H9 (cell line): ENCODE results near the gene RMDN2. TPM values are rescaled to one million over a fixed set of nuclear protein-coding genes. Genes with fewer than 3 reads are reported as not detected.

Experiments
- DNase-seq: peaks from one replicate; pipeline ENCODE4 v3.0.0-alpha.2; 2017
- H2AFZ ChIP-seq: one replicate; pipeline ENCODE4 v1.6.1; 2013; ENCODE audit warnings: mild to moderate bottlenecking, low read length, control low read depth, moderate library complexity
- H2AK5ac ChIP-seq: 2 replicates; pipeline ENCODE4 v1.6.1; 2013; ENCODE audit warnings: low read length, control low read depth, mixed read lengths; ENCODE audit not compliant: insufficient read length
- H2BK120ac ChIP-seq: one replicate; pipeline ENCODE4 v1.6.1; 2013; ENCODE audit warnings: low read depth, mild to moderate bottlenecking, low read length, control low read depth, inconsistent platforms; ENCODE audit not compliant: poor library complexity, severe bottlenecking
- H2BK12ac ChIP-seq: 2 replicates; pipeline ENCODE4 v1.6.1; 2013; ENCODE audit warnings: low read length, control low read depth, mixed read lengths, low read depth; ENCODE audit not compliant: insufficient read length
- H2BK15ac ChIP-seq: 2 replicates; pipeline ENCODE4 v1.6.1; 2013; ENCODE audit warnings: low read depth, low read length, control low read depth
- H2BK20ac ChIP-seq: one replicate; pipeline ENCODE4 v1.6.1; 2013; ENCODE audit warnings: low read depth, mild to moderate bottlenecking, low read length, control low read depth, inconsistent platforms; ENCODE audit not compliant: poor library complexity, severe bottlenecking
- H2BK5ac ChIP-seq: 2 replicates; pipeline ENCODE4 v1.6.1; 2013; ENCODE audit warnings: low read length, control low read depth, mixed read lengths; ENCODE audit not compliant: insufficient read length
- H3K14ac ChIP-seq: 2 replicates; pipeline ENCODE4 v1.6.1; 2013; ENCODE audit warnings: low read length, control low read depth; ENCODE audit not compliant: insufficient read depth
- H3K18ac ChIP-seq: 2 replicates; pipeline ENCODE4 v1.6.1; 2013; ENCODE audit warnings: low read depth, mild to moderate bottlenecking, mixed read lengths, low read length, control low read depth; ENCODE audit not compliant: insufficient read length
- H3K23ac ChIP-seq: 2 replicates; pipeline ENCODE4 v1.6.1; 2013; ENCODE audit warnings: low read length, control low read depth, mixed read lengths, low read depth; ENCODE audit not compliant: insufficient read length
- H3K23me2 ChIP-seq: 2 replicates; pipeline ENCODE4 v1.6.1; 2013; ENCODE audit warnings: low read depth, mild to moderate bottlenecking, mixed read lengths, low read length, control low read depth; ENCODE audit not compliant: insufficient read length, poor library complexity, severe bottlenecking
- H3K27ac ChIP-seq: 2 replicates; pipeline ENCODE4 v1.5.1; 2013; ENCODE audit warnings: low read length, control low read depth, mixed read lengths, low read depth; ENCODE audit not compliant: insufficient read length
- H3K27me3 ChIP-seq: 2 replicates; pipeline ENCODE4 v1.6.1; 2013; ENCODE audit warnings: low read length, control low read depth, inconsistent platforms; ENCODE audit not compliant: insufficient read depth
- H3K4ac ChIP-seq: 2 replicates; pipeline ENCODE4 v1.6.1; 2013; ENCODE audit warnings: low read depth, mild to moderate bottlenecking, control low read depth, inconsistent platforms, low read length, moderate library complexity
- H3K4me1 ChIP-seq: 2 replicates; pipeline ENCODE4 v1.6.1; 2013; ENCODE audit warnings: low read length, control low read depth, inconsistent platforms; ENCODE audit not compliant: insufficient read depth
- H3K4me2 ChIP-seq: 2 replicates; pipeline ENCODE4 v1.6.1; 2013; ENCODE audit warnings: low read length, control low read depth, mixed read lengths; ENCODE audit not compliant: insufficient read length, insufficient read depth
- H3K56ac ChIP-seq: 2 replicates; pipeline ENCODE4 v1.6.1; 2013; ENCODE audit warnings: low read depth, mild to moderate bottlenecking, mixed read lengths, low read length, control low read depth; ENCODE audit not compliant: insufficient read length
- H3K79me1 ChIP-seq: 2 replicates; pipeline ENCODE4 v1.6.1; 2013; ENCODE audit warnings: low read depth, mild to moderate bottlenecking, moderate library complexity, low read length, control low read depth, inconsistent platforms; ENCODE audit not compliant: insufficient read depth, poor library complexity, severe bottlenecking
- H3K79me2 ChIP-seq: 2 replicates; pipeline ENCODE4 v1.6.1; 2013; ENCODE audit warnings: low read length, control low read depth, inconsistent platforms; ENCODE audit not compliant: insufficient read depth
- H3K9ac ChIP-seq: 2 replicates; pipeline ENCODE4 v1.6.1; 2013; ENCODE audit warnings: low read length, control low read depth, mixed read lengths; ENCODE audit not compliant: insufficient read length; ENCODE audit errors: extremely low read depth
- H3K9me3 ChIP-seq: one replicate; pipeline ENCODE4 v1.6.1; 2013; ENCODE audit warnings: low read depth, low read length, inconsistent platforms; ENCODE audit not compliant: control insufficient read depth
- H3T11ph ChIP-seq: one replicate; pipeline ENCODE4 v1.6.1; 2013; ENCODE audit warnings: mild to moderate bottlenecking, low read length, control low read depth, inconsistent platforms
- H4K20me1 ChIP-seq: one replicate; pipeline ENCODE4 v1.6.1; 2013; ENCODE audit not compliant: control insufficient read depth, insufficient read length, insufficient read depth
- H4K5ac ChIP-seq: 2 replicates; pipeline ENCODE4 v1.6.1; 2013; ENCODE audit warnings: low read depth, mild to moderate bottlenecking, mixed read lengths, low read length, control low read depth; ENCODE audit not compliant: insufficient read length
- H4K8ac ChIP-seq: replicated peaks from 2 replicates; pipeline ENCODE4 v1.6.1; 2013; ENCODE audit warnings: low read length, control low read depth, mixed read lengths, low read depth; ENCODE audit not compliant: insufficient read length
- H4K91ac ChIP-seq: 2 replicates; pipeline ENCODE4 v1.6.1; 2013; ENCODE audit warnings: low read depth, mild to moderate bottlenecking, moderate library complexity, mixed read lengths, low read length, control low read depth; ENCODE audit not compliant: insufficient read length
- H3K27ac Mint-ChIP-seq, 3 experiments: 2 replicates in 2 of 3; 3 replicates in 1 of 3; pipeline ENCODE4 v1.8.0; 2020 to 2021; ENCODE audit warnings: mixed read lengths in 3 of 3, mild to moderate bottlenecking in 1 of 3, moderate library complexity in 1 of 3
- H3K27me3 Mint-ChIP-seq: 2 replicates; pipeline ENCODE4 v1.8.0; 2021; ENCODE audit warnings: low read depth, mild to moderate bottlenecking, moderate library complexity, mixed read lengths
- H3K36me3 Mint-ChIP-seq, 3 experiments: 2 replicates in 2 of 3; 3 replicates in 1 of 3; pipeline ENCODE4 v1.8.0; 2020 to 2021; ENCODE audit warnings: low read depth in 3 of 3, mixed read lengths in 3 of 3; ENCODE audit not compliant: insufficient read depth in 1 of 3
- H3K4me1 Mint-ChIP-seq, 2 experiments: 2 replicates each; pipeline ENCODE4 v1.8.0; 2020; ENCODE audit warnings: mixed read lengths in 2 of 2
- H3K4me3 Mint-ChIP-seq, 2 experiments: 2 replicates in 1 of 2; 3 replicates in 1 of 2; pipeline ENCODE4 v1.8.0; 2020 to 2021; ENCODE audit warnings: mild to moderate bottlenecking in 2 of 2, mixed read lengths in 2 of 2, moderate library complexity in 1 of 2
- H3K9me3 Mint-ChIP-seq, 2 experiments: 2 replicates in 1 of 2; 3 replicates in 1 of 2; pipeline ENCODE4 v1.8.0; 2020; ENCODE audit warnings: mild to moderate bottlenecking in 2 of 2, mixed read lengths in 2 of 2, moderate library complexity in 1 of 2
- WGBS: extraction: QIAGEN DNeasy Blood & Tissue Kit; methylation state at CpG from one replicate; pipeline ENCODE4 v1.1.7; 2013; ENCODE audit warnings: missing lambda C conversion rate, low lambda C conversion rate, mixed read lengths; ENCODE audit not compliant: insufficient read length; ENCODE audit errors: extremely low coverage; 5-methylcytosine and 5-hydroxymethylcytosine counted together
- total RNA-seq: library from RNA; stranded (reverse); gene quantifications from 2 replicates; pipeline ENCODE4 v1.2.1, GENCODE V29; 2021
- TF ChIP-seq, protein P1 (sequence below): fragments of 200-600 bp; sonication (generic); conservative IDR thresholded peaks from 3 replicates; pipeline ENCODE4 v1.8.0; 2021; ENCODE audit warnings: antibody characterized with exemption, mild to moderate bottlenecking

RMDN2 gene
- total RNA-seq, 1 experiment from 2014 or later: 2.8 TPM

DNA sequence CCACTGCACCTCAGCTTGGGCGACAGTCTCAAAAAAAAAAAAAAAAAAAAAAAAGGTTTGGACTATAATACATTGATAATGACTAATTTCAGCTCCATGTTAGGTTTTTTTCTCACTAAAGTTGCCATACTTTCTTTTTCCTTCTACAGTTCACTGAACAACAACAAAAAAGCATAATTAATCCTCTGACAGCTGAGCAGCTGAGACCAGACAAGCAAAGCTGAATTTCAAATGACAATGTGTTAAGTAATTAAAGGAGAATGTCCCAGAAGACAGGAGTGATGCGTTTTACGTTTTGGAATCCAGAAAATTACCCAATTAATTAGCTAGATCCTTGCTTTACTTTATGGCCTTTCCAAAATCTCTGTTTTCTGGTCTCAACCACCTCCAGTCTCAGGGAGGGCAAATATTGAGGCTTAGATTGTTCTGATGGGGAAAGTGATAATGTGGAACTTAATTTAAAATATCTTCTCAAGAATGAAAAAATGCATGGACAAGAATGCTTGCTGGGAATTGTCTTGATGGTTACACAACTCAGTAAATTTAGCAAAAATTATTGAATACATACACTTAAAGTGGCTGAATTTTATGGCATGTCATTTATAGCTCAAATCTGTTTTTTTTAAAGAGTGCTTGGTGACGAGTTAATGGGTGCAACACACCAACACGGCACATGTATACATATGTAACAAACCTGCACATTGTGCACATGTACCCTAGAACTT is 17.4 kb upstream of the RMDN2 start:
- no peak overlapping the region for H3K23ac ChIP-seq
- H3K79me1 ChIP-seq: no peaks in the 10 kb centered on the region
- H3K23me2 ChIP-seq: no peaks in the 10 kb centered on the region
- no peak overlapping the region for H3K4me3 Mint-ChIP-seq
- no peak overlapping the region for H2BK15ac ChIP-seq
- no peak overlapping the region for H2BK5ac ChIP-seq
- no peaks in the 10 kb centered on the region for H3K9me3 ChIP-seq
- DNase-seq: no peak
- no peaks in the 10 kb centered on the region for H3K9me3 Mint-ChIP-seq
- H3K27me3 ChIP-seq: no peaks in the 10 kb centered on the region
- H3K4me1 Mint-ChIP-seq: peaks cover 4 to 8% of the 10 kb centered on the region in 2 experiments
- TF ChIP-seq, protein P1, sequence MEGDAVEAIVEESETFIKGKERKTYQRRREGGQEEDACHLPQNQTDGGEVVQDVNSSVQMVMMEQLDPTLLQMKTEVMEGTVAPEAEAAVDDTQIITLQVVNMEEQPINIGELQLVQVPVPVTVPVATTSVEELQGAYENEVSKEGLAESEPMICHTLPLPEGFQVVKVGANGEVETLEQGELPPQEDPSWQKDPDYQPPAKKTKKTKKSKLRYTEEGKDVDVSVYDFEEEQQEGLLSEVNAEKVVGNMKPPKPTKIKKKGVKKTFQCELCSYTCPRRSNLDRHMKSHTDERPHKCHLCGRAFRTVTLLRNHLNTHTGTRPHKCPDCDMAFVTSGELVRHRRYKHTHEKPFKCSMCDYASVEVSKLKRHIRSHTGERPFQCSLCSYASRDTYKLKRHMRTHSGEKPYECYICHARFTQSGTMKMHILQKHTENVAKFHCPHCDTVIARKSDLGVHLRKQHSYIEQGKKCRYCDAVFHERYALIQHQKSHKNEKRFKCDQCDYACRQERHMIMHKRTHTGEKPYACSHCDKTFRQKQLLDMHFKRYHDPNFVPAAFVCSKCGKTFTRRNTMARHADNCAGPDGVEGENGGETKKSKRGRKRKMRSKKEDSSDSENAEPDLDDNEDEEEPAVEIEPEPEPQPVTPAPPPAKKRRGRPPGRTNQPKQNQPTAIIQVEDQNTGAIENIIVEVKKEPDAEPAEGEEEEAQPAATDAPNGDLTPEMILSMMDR: no peak
- H3K18ac ChIP-seq: no peak overlapping the region
- no peak overlapping the region for H4K91ac ChIP-seq
- no peaks in the 10 kb centered on the region for H4K20me1 ChIP-seq
- no peaks in the 10 kb centered on the region for H3K27me3 Mint-ChIP-seq
- H3K4ac ChIP-seq: no peak overlapping the region
- H3K56ac ChIP-seq: no peak overlapping the region
- H3K4me2 ChIP-seq: no peak overlapping the region
- H2AK5ac ChIP-seq: no peak overlapping the region
- no peaks in the 10 kb centered on the region for H3K36me3 Mint-ChIP-seq
- no peaks in the 10 kb centered on the region for H3K4me1 ChIP-seq
- H3K14ac ChIP-seq: no peak overlapping the region
- H4K8ac ChIP-seq: no peak overlapping the region
- no peak overlapping the region for H3K27ac Mint-ChIP-seq
- H3K9ac ChIP-seq: no peak overlapping the region
- H2BK12ac ChIP-seq: no peak overlapping the region
- no peak overlapping the region for H3T11ph ChIP-seq
- no peak overlapping the region for H3K27ac ChIP-seq
- no CpG with 5 or more reads among the region's 5 CpGs for WGBS
- H2BK20ac ChIP-seq: no peak overlapping the region
- no peaks in the 10 kb centered on the region for H3K79me2 ChIP-seq
- H2BK120ac ChIP-seq: no peak overlapping the region
- no peak overlapping the region for H2AFZ ChIP-seq
- no peak overlapping the region for H4K5ac ChIP-seq
